HG02852 (cell line): Measurements from ENCODE around the gene MAPRE3.
"Not testable (repeated sequence)": the region's sequence is repeated elsewhere in the genome, so short reads cannot be mapped to it uniquely, and the experiment has no call there.

ENCODE experiments used
- ATAC-seq: cut with Tn5 transposase; IDR thresholded peaks from one replicate; pipeline ENCODE4 v1.9.1; 2021; ENCODE audit warnings: mild to moderate bottlenecking, moderate library complexity; ENCODE audit not compliant: unreplicated experiment

Gene MAPRE3

GRCh38 chr2:27060323-27060722 is 89.9 kb downstream of the MAPRE3 start:
- no peak for ATAC-seq

DNA sequence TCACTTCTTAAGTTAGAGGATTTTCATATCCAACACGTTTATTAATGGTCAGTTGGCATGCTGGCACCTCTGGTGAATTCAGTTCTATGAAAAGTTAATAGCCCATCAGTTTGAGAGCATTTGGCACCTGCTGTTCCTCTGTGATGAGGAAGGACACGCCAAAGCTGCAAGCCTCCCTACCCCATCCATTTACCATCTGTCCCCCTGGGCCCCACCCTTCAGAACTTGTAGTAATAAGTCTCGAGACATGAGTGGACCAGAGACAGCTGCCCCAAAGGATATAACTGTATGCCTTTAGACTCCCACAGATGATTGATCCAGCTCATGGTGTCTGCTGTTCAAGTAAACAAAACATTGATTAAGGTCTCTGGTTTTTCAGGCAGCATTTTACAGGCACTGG is 94.7 kb downstream of the MAPRE3 start:
- no peak for ATAC-seq

DNA sequence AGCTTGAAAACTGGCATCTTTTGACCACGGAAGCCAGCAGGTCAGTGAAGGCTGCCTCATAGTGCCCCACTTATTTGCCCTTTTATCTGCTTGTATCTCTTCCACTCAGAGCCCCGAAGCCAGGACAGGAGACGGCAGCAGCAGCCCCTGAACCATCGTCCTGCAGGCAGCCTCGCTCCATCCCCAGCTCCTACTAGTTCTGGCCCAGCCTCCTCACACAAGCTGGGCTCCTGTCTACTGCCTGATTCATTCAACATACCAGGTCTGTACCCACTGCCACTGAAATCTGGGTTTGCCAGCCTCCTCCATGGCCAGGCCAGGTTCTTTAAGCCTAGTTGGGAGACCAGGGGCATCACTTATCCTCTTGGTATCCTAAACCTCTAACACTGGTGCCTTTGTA is 96.9 kb downstream of the MAPRE3 start:
- no peak for ATAC-seq

- no peak for ATAC-seq
Observed at GRCh38 chr2:27069436-27069835, 99.0 kb downstream of the MAPRE3 start.

DNA sequence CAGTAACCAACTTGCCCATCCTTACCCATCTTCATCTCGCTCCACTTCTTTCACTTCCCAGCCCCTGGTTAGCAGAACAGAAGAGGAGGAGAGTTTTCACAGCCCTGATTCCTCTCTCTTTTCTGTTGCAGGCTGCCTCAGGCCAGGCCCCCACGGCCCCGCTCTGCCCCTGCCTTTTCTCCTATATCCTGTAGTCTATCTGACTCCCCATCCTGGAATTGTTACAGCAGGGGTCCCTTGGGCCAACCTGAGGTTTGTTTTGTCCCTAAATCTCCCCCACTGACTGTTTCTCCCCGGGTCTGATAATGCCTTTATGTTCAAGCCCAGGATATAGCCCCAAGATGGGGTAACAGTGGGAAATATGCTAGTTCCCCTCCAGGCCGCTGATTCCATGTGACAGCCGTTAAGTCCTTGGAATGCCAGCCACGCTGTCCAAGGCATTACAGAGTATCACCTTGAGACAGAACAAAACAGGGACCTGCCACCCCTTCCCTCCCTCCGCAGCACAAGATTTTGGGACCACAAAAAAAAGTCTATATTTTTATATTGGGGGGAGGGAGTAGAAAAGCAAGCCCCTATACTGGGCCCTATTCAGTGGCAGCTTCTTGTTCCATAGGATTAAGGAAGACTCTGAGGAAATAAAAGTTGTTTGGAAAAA is 99.7 kb downstream of the MAPRE3 start:
- no peak for ATAC-seq

GRCh38 chr2:27070653-27071276 is 100.3 kb downstream of the MAPRE3 start:
- ATAC-seq: no peak

GRCh38 chr2:27071277-27071989 is 101.0 kb downstream of the MAPRE3 start, which contains the start of gene OST4:
TSS of gene OST4 (minus strand) at chr2:27071654.
- ATAC-seq: peak; percentile 83

- ATAC-seq: peak; percentile 20
Observed at GRCh38 chr2:27071990-27072830, 101.8 kb downstream of the MAPRE3 start.

- no peak for ATAC-seq
Observed at GRCh38 chr2:27072920-27073319, 102.5 kb downstream of the MAPRE3 start.

DNA sequence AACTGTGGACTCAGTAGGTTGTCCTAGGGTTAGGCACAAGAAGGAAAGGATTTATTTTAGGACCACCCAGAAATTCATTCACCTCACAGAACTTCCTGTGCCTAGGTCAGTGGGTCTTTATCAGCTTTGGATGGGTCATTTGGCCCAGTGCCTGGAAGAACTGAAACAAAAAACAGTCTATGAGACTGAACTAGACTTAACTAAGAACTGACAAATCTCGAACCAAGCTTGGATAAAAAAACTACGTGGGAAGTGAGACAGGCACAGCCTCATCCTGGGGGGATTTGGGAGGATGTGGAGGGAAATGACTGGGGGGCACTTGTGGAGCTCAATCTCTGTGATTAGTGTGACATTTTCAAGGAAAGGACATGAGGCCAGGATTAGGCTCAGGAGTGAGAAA is 103.3 kb downstream of the MAPRE3 start:
- ATAC-seq: no peak

GRCh38 chr2:27074738-27075565 is 104.5 kb downstream of the MAPRE3 start:
- no peak for ATAC-seq

DNA sequence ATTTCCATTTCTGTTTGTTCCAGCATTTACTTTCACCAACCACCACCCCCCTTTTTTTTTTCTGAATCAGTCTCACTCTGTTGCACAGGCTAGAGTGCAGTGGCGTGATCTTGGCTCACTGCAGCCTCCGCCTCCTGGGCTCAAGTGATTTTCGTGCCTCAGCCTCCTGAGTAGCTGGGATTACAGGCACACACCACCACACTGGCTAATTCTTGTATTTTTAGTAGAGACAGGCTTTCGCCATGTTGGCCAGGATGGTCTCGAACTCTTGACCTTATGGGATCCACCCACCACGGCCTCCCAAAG is 105.1 kb downstream of the MAPRE3 start:
- ATAC-seq: not testable (repeated sequence)

GRCh38 chr2:27076323-27076722 is 105.9 kb downstream of the MAPRE3 start:
- no peak for ATAC-seq
